ENCODE measurements around the gene MYRF. TPM values are rescaled to one million over a fixed set of nuclear protein-coding genes. Genes with fewer than 3 reads are reported as not detected.

MYRF gene
- polyA plus RNA-seq, result not detected

GRCh38 chr11:61752117-61752924 is at the start of gene MYRF:
TSS of gene MYRF (plus strand) at chr11:61752636. CDS start at chr11:61752745, 109 bp downstream.
- Mint-ChIP-seq H3K36me3 (peaks cover 3% of the 10 kb centered on the region), H3K4me3 (peak within 1 kb of the TSS in 3 of 4 donors; percentile 72 to 86 (median 83)), H3K4me1 (peaks cover 4 to 8% (median 7%) of the 10 kb centered on the region in 3 donors), H3K27ac (no peak within 1 kb of the TSS), H3K9me3 (no peaks in the 10 kb centered on the region), H3K27me3 (peaks cover 26% of the 10 kb centered on the region)

GRCh38 chr11:61702701-61703312 is 49.6 kb upstream of the MYRF start:
- H3K36me3 Mint-ChIP-seq, result no peaks in the 10 kb centered on the region
- no peak overlapping the region for H3K27ac Mint-ChIP-seq
- H3K4me1 Mint-ChIP-seq, result peaks cover 0 to 5% (median 0%) of the 10 kb centered on the region in 3 donors
- peaks cover 11% of the 10 kb centered on the region for H3K27me3 Mint-ChIP-seq
- H3K4me3 Mint-ChIP-seq, result no peak overlapping the region
- H3K9me3 Mint-ChIP-seq, result no peaks in the 10 kb centered on the region

GRCh38 chr11:61704838-61705237 is 47.6 kb upstream of the MYRF start:
- Mint-ChIP-seq H3K9me3 (no peaks in the 10 kb centered on the region), H3K4me1 (peaks cover 0 to 5% (median 0%) of the 10 kb centered on the region in 3 donors), H3K27me3 (peaks cover 7% of the 10 kb centered on the region), H3K36me3 (no peaks in the 10 kb centered on the region), H3K4me3 (no peak overlapping the region), H3K27ac (no peak overlapping the region)

- no peak overlapping the region for H3K4me3 Mint-ChIP-seq
- no peaks in the 10 kb centered on the region for H3K36me3 Mint-ChIP-seq
- peaks cover 0 to 5% (median 0%) of the 10 kb centered on the region in 3 donors for H3K4me1 Mint-ChIP-seq
- no peak overlapping the region for H3K27ac Mint-ChIP-seq
- no peaks in the 10 kb centered on the region for H3K9me3 Mint-ChIP-seq
- peaks cover 7% of the 10 kb centered on the region for H3K27me3 Mint-ChIP-seq
These were observed 45.7 kb upstream of the MYRF start for GRCh38 chr11:61706452-61707400.

GRCh38 chr11:61707574-61707973 is 44.9 kb upstream of the MYRF start:
- peaks cover 6% of the 10 kb centered on the region for H3K27me3 Mint-ChIP-seq
- no peak overlapping the region for H3K4me3 Mint-ChIP-seq
- peaks cover 0 to 5% (median 0%) of the 10 kb centered on the region in 3 donors for H3K4me1 Mint-ChIP-seq
- H3K36me3 Mint-ChIP-seq, result no peaks in the 10 kb centered on the region
- no peaks in the 10 kb centered on the region for H3K9me3 Mint-ChIP-seq
- H3K27ac Mint-ChIP-seq, result no peak overlapping the region

GRCh38 chr11:61709110-61709509 is 43.3 kb upstream of the MYRF start:
- Mint-ChIP-seq H3K27ac (no peak overlapping the region), H3K4me3 (no peak overlapping the region), H3K9me3 (no peaks in the 10 kb centered on the region), H3K4me1 (no peaks in the 10 kb centered on the region), H3K36me3 (no peaks in the 10 kb centered on the region), H3K27me3 (peaks cover 3% of the 10 kb centered on the region)

- Mint-ChIP-seq H3K4me1 (no peaks in the 10 kb centered on the region), H3K9me3 (no peaks in the 10 kb centered on the region), H3K27ac (no peak overlapping the region), H3K27me3 (peaks cover 3% of the 10 kb centered on the region), H3K36me3 (no peaks in the 10 kb centered on the region), H3K4me3 (no peak overlapping the region)
These were observed 42.9 kb upstream of the MYRF start for GRCh38 chr11:61709572-61709971.

- H3K27me3 Mint-ChIP-seq, result peaks cover 3% of the 10 kb centered on the region
- H3K27ac Mint-ChIP-seq, result no peak overlapping the region
- H3K4me1 Mint-ChIP-seq, result no peaks in the 10 kb centered on the region
- H3K4me3 Mint-ChIP-seq, result no peak overlapping the region
- no peaks in the 10 kb centered on the region for H3K36me3 Mint-ChIP-seq
- H3K9me3 Mint-ChIP-seq, result no peaks in the 10 kb centered on the region
These were observed 42.4 kb upstream of the MYRF start for GRCh38 chr11:61710019-61710418.

GRCh38 chr11:61711037-61711436 is 41.4 kb upstream of the MYRF start:
- no peaks in the 10 kb centered on the region for H3K9me3 Mint-ChIP-seq
- H3K27ac Mint-ChIP-seq, result no peak overlapping the region
- peaks cover 3% of the 10 kb centered on the region for H3K27me3 Mint-ChIP-seq
- no peaks in the 10 kb centered on the region for H3K36me3 Mint-ChIP-seq
- no peaks in the 10 kb centered on the region for H3K4me1 Mint-ChIP-seq
- no peak overlapping the region for H3K4me3 Mint-ChIP-seq

- H3K36me3 Mint-ChIP-seq, result no peaks in the 10 kb centered on the region
- H3K9me3 Mint-ChIP-seq, result no peaks in the 10 kb centered on the region
- H3K4me1 Mint-ChIP-seq, result no peaks in the 10 kb centered on the region
- H3K27ac Mint-ChIP-seq, result no peak overlapping the region
- H3K4me3 Mint-ChIP-seq, result no peak overlapping the region
- peaks cover 3% of the 10 kb centered on the region for H3K27me3 Mint-ChIP-seq
These were observed 40.9 kb upstream of the MYRF start for GRCh38 chr11:61711498-61711897.

GRCh38 chr11:61712314-61712713 is 40.1 kb upstream of the MYRF start:
- peaks cover 3% of the 10 kb centered on the region for H3K27me3 Mint-ChIP-seq
- no peaks in the 10 kb centered on the region for H3K9me3 Mint-ChIP-seq
- H3K27ac Mint-ChIP-seq, result no peak overlapping the region
- no peak overlapping the region for H3K4me3 Mint-ChIP-seq
- H3K4me1 Mint-ChIP-seq, result no peaks in the 10 kb centered on the region
- H3K36me3 Mint-ChIP-seq, result no peaks in the 10 kb centered on the region

- Mint-ChIP-seq H3K4me3 (no peak overlapping the region), H3K27me3 (no peaks in the 10 kb centered on the region), H3K9me3 (no peaks in the 10 kb centered on the region), H3K4me1 (no peaks in the 10 kb centered on the region), H3K27ac (no peak overlapping the region), H3K36me3 (no peaks in the 10 kb centered on the region)
These were observed 39.6 kb upstream of the MYRF start for GRCh38 chr11:61712846-61713245.

- H3K27ac Mint-ChIP-seq, result no peak overlapping the region
- no peaks in the 10 kb centered on the region for H3K4me1 Mint-ChIP-seq
- no peaks in the 10 kb centered on the region for H3K36me3 Mint-ChIP-seq
- no peak overlapping the region for H3K4me3 Mint-ChIP-seq
- no peaks in the 10 kb centered on the region for H3K27me3 Mint-ChIP-seq
- no peaks in the 10 kb centered on the region for H3K9me3 Mint-ChIP-seq
These were observed 39.0 kb upstream of the MYRF start for GRCh38 chr11:61713464-61713863.

GRCh38 chr11:61713906-61714305 is 38.5 kb upstream of the MYRF start:
- no peaks in the 10 kb centered on the region for H3K36me3 Mint-ChIP-seq
- no peaks in the 10 kb centered on the region for H3K27me3 Mint-ChIP-seq
- H3K27ac Mint-ChIP-seq, result no peak overlapping the region

GRCh38 chr11:61714316-61714715 is 38.1 kb upstream of the MYRF start:
- no peaks in the 10 kb centered on the region for H3K4me1 Mint-ChIP-seq
- no peaks in the 10 kb centered on the region for H3K36me3 Mint-ChIP-seq
- H3K27ac Mint-ChIP-seq, result no peak overlapping the region
- H3K27me3 Mint-ChIP-seq, result no peaks in the 10 kb centered on the region
- no peak overlapping the region for H3K4me3 Mint-ChIP-seq
- no peaks in the 10 kb centered on the region for H3K9me3 Mint-ChIP-seq

More at GRCh38 chr11:61713906-61714305, 38.5 kb upstream of the MYRF start:
- no peaks in the 10 kb centered on the region for H3K9me3 Mint-ChIP-seq
- H3K4me1 Mint-ChIP-seq, result no peaks in the 10 kb centered on the region
- no peak overlapping the region for H3K4me3 Mint-ChIP-seq

Measured in IgD-negative memory B cell (primary cell).